Stimulated activated CD8-positive, alpha-beta memory T cell treated with anti-CD3 and anti-CD28 coated beads, Interleukin-7, amount 100 ng/mL, for 24 hours (primary cell): ENCODE measurements around the gene FEZ2.

Experiments used
- DNase-seq: peaks from one replicate; pipeline ENCODE4 v3.0.0-alpha.2; 2020; ENCODE audit warnings: low read depth

Gene FEZ2

GRCh38 chr2:36528766-36529392, 69.1 kb downstream of the FEZ2 start:
- DNase-seq, result no peak

- DNase-seq, result no peak
These were observed 69.7 kb downstream of the FEZ2 start for GRCh38 chr2:36528274-36528673.

DNA sequence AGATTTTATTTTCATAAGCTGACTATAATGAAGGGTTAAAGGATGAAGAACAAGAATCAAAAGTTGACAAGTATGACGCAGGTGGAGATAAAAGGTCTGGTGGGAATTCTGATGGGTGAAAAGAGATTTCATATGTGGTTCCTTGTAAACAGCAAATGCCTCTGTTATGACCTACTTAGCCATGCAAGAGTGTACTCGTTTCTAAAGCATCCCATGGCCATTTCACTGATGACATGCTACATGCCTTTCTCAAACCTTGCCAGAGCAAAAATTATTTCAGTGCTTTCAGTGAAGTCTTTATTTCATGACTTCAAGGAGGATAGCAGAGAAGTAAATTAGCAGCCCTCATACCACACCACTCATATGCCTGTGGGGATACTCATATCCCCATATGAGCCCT, 71.7 kb downstream of the FEZ2 start:
- no peak for DNase-seq

DNA sequence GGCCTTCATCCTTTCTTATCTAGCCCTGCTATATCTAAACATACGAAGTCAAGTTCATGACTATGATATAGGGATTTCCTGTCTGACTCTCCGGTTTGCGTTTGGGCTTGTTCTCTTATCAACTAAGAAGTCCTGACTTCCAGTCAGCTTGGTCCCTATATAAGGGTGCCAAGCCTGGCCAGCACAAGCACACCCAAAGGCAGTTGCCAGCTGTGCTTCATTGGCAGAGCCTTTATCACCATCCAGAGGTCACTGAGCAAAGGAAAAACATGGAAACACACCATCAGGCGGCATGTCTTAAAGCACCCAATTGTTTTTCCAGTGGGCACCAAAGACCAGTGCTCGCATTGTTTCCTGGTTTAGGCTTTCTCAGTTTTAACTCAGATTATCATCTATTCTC, 72.7 kb downstream of the FEZ2 start:
- DNase-seq, result no peak

- DNase-seq, result no peak
These were observed 74.8 kb downstream of the FEZ2 start for GRCh38 chr2:36523153-36523552.

DNA sequence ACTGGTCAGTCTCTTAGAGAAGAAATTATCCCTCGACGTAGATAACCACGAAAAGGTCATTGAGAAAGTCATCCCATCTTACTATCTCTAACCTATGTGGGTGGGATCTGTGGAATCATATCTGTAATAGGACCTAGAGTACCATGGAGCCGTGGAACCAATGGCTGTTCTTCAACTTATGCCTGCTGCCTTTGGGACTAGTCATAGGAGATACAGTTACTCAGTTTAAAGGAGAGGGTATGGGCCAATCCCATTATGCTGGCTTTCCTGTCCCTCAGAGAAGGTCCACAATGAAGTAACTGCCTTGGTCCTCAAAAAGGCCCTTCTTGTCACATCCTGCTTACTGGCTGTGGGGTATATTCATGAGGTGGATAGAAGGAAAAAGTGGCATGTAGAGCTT, 77.5 kb downstream of the FEZ2 start:
- DNase-seq, result no peak

DNA sequence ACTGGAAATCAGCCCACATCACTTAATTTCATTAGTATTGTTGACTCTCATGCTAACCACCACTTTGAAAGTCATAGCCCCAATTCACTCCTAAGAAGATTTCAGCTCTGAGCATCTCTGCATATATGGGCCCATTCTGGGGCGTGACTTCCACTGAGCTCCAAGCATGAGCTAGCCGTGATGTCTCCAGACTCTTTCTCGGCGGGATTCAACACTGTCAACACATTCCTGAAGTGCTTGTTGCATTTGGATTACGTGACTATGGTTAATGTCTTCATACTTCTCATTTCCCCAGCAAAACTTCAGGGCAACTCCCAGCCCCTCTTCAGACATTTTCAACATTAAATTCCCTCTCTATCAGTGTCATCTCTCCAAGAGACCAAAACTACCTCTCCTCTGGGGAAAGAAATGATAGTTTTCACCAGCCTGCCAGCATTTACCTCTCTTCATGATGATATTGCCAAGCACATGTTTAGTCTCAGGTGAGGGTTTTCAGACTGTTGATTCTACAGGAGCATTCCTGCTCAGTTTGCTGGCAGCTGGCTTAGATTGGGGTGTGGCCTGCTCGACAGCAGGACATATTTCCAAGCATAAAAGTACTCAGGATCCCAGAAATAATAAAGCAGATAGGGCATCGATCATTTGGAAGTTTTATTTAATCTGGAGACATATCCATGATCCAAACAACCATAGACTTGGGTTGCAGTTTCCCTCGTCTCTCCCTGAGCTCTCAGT, 81.7 kb downstream of the FEZ2 start:
- no peak for DNase-seq

DNA sequence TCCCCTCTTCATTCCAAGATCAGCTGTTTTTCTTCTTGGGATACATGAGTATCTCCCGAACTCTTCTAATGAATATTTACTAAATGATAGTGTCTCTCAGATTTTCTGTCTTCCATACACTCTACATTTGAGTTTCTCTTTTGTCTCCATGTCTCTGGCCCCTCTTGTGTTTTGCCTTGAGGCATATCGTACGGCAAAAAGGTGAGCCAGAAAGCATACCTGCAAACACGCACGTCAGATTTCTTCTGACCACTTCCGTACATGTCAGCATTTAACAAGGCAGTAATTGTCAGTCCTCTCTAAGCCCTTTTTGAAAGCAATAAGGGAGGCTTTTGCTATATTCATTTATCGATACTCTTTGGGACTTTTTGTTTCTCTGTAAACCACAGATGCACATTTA, 82.4 kb downstream of the FEZ2 start:
- no peak for DNase-seq

GRCh38 chr2:36513661-36514060, 84.3 kb downstream of the FEZ2 start:
- DNase-seq, result no peak

DNA sequence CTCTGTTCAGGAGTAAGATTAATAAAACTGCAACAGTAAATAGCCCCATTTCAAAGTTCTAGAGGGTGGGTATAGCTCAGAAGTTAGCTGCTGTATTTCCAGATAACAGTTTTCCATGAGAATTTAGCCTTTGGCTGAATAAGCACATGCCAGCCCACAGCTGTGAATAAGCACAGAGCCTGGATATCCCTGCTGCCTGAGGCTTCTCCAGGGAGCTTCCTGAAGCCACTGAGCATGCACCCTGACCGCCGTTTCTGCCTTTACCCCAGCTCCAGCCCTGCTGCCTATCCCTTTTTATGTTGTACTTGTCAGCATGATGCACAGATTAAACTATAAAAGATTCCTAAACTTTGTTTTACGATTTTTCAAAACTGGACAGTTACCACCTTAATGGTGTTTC, 85.3 kb downstream of the FEZ2 start:
- DNase-seq, result no peak

GRCh38 chr2:36511858-36512603, 85.9 kb downstream of the FEZ2 start:
- DNase-seq, result no peak

- DNase-seq, result no peak
These were observed 88.9 kb downstream of the FEZ2 start for GRCh38 chr2:36509075-36509474.

GRCh38 chr2:36507408-36507812, 90.6 kb downstream of the FEZ2 start:
- DNase-seq, result peak; percentile 4
